ENCODE results near the gene AURKAIP1.
A peak's percentile ranks its signal among the peaks of the same experiment; 100 is the strongest.

Gene AURKAIP1

GRCh38 chr1:1361233-1361981 lies 13.6 kb downstream of the AURKAIP1 start:
- DNase-seq (ENCODE audit: low spot score), result no peak

DNA sequence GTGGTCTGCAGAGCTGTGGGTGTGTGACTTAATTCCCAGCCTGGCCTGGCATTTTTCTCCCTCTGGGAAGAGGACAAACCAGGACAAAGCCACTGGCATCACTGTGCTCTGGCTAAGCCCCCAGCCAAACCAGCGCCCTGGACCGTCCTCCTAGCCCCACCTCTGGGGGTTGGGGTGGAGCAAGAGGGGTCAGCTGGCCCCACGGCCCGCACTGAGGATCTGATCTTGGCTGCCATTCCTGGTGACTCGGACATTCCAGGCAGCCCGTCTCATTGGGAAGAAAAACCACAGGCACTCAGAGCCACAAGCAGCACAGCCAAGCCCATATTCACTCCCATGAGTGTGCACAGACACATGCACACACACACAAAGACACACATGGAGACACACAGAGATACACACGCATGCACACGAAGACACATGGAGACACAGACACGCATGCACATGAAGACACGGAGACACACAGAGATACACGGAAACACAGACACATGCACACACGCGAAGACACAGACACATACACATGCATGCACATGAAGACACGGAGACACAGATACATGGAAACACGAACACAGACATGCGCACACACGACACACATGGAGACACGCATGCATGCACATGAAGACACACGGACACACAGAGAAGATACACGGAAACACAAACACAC lies 14.4 kb downstream of the AURKAIP1 start:
- DNase-seq (ENCODE audit: low spot score), result no peak

- DNase-seq (ENCODE audit: low spot score), result no peak
These were observed 15.1 kb downstream of the AURKAIP1 start for GRCh38 chr1:1359664-1360468.

DNA sequence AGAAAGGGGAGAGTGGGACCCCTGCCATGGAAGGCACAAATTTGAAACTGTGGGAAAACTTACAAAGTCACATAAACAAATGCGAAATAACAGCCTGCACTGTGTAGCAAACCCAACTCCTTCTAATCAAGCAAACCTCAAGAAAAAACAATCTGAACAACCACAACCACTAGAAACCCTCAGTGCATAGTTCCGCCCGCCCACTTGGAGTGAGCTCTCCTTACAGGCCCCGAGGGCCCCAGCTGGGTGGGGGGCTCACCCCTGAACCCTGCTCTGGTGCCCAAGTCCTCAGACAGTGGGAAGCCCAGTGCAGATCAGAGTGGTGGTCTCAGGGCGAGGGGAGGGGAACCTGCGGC lies 15.7 kb downstream of the AURKAIP1 start:
- DNase-seq (ENCODE audit: low spot score), result no peak

DNA sequence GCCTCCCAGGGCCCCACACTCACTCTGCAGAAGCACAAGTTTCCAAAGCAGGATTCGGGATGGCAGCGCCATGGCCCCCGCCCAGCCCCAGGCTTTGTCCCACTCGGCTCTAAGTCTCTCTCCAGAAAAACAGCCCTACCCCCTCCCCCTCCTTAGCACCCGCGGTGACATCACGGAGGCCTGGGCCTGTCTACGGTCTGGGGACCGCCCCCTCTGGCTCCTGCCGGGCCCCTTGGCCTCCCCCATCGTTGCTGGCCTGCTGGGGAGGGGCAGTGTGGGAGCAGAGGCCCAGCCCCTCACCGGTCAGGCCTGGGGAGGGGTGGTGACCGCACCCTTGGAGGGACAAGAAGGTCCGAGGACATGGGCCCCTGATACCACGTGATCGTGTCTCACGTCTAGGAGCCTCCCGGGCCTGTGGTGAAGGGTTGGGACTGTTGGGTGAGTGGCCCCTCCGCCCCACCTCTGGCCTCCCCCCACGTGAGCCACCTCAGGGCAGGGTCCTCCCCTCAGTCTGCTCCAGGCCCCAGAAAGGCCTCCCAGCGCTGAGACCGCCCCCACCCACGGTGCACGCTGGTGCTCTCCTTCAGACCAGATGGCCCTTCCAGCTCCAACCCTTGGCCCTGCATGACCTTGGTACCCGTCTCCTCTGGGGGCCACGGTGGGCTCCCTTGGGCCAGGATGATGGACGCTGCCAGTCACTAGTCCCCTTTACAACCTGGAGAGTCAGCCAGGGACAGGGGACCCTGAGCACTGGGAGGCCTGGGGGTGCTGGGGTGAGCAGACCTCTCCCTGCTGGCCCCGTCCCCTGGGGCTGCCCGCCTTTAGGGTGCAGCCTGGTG lies 16.4 kb downstream of the AURKAIP1 start, which contains the start of gene MXRA8:
Gene MXRA8, minus strand, starts transcription at position 123 of the 839 bp plus-strand sequence. Its CDS starts 51 bp downstream, at position 72.
- DNase-seq (ENCODE audit: low spot score), result no peak

DNA sequence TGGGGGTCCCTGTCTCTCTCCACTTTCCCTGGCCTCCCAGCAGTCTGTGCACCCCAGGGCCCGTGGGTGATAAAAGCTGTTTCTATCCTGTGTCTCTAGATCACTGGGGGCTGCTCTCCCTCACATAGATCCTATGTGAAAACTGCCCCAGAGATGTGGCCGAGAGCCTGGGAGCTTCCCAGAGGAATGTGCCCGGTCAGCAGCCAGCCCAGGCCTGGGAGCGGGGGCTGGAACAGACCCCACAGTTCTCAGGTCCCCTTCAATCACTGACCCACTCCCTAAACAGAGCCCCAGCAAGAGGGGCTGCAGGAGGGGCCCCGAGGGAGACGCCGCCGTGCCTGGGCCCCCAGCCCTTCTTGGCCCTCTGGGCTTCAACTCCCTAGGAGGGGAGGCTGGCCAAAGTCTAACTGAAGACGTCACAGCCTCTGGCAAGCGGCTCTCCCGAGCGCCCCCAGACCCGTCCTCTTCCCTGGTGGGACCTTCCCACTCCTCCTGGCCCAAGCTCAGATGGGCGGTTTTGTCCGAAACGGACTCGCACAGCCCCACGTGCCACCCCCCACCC lies 17.1 kb downstream of the AURKAIP1 start:
- no peak for DNase-seq (ENCODE audit: low spot score)

GRCh38 chr1:1356796-1357401 lies 18.1 kb downstream of the AURKAIP1 start:
- no peak for DNase-seq (ENCODE audit: low spot score)

DNA sequence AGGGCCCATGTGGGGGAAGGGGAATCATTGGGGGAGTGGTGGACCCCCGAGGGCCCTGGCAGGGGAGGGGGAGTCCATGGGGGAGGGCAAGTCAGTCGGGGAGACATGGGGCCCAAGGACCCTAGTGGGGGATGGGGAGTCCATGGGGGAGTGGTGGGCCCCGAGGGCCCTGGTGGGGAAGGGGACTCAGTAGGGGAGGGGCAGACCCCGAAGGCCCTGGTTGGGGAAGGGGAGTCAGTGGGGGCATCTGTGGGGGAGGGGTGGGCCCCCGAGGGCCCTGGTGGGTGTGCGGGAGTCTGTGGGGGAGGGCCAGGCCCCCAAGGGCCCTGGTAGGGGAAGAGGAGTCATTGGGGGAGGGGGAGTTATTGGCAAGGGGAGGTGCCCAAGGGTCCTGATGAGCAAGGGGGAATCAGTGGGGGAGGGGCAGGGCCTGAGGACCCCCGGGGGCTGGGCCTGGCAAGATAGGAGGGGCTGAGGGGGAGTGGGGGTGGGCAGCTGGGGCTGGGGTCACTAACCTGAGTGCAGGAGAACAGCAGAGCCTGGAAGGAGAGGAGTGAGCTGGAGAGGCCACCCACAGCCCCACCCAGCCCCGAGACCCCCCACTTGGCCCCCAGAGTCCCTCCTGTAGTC lies 18.7 kb downstream of the AURKAIP1 start:
- no peak for DNase-seq (ENCODE audit: low spot score)

- DNase-seq (ENCODE audit: low spot score), result no peak
These were observed 19.6 kb downstream of the AURKAIP1 start for GRCh38 chr1:1355416-1355815.

GRCh38 chr1:1354271-1355247 lies 20.4 kb downstream of the AURKAIP1 start:
- DNase-seq (ENCODE audit: low spot score), result no peak

DNA sequence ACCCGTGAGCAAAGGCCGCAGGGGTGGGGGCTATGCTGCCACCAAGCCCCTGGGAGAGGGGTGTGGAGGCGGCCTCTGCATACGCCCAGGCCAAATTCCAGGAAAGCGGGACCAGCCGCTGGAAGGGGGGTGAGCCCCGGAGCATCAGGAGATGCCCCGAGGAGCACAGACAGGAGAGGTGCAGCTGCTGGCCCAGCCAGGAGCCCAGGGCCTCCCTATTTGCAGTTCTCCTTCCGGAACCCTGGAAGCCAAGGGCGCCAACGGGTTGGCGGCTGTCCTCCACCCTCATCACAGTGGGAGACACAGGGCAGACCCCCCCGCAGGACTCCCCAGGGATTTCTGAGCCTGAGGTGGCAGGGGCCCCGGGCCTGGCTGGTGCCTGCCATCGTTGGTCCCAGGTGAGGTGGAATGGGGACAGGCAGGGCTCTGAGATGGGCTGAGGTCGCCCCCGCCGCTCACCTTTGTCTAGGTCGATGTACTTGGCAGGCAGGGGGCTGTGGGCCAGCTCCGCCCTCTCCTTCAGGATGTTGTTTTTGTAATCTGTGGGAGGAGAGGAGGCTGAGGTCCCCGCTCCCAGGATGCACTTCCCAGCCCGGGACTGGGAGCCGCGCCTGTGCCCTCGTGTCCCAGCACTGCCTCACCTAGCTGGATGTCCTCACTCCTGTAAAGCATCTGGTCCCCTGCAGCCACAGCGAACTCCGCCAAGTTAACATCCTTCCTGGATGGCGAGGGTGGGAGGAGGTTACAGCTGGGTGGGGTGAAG lies 21.4 kb downstream of the AURKAIP1 start:
- DNase-seq (ENCODE audit: low spot score), result no peak

DNA sequence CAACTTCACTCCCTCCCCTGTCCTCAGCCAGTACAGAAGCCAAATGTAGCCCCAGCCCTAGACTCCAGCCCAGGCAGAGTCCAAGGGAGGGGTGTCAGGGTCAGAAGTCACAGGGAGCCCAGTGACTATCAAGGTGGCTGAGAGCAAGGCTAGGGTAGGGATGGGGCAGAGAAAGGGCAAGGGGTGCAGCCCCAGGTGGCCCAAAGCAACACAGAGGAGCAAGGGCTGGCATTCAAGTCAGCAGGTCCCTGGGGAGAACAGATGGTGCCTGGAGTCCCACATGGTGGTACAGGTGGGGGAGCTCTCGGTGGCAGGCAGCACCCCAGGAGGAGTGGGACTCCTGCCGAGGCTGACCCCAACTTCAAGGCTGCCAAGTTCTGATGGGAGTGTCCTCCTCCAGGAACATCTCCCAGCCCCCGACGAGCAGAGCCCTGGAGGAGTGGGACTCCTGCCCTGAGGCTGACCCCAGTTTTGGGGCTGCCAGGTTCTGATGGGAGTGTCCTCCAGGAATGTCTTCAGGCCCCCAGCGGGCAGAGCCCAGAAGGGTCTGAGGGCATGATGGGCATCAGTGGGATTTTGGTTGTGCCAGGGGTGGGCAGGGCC lies 22.1 kb downstream of the AURKAIP1 start:
- DNase-seq (ENCODE audit: low spot score), result no peak

- DNase-seq (ENCODE audit: low spot score), result no peak
These were observed 23.2 kb downstream of the AURKAIP1 start for GRCh38 chr1:1351511-1352427.

DNA sequence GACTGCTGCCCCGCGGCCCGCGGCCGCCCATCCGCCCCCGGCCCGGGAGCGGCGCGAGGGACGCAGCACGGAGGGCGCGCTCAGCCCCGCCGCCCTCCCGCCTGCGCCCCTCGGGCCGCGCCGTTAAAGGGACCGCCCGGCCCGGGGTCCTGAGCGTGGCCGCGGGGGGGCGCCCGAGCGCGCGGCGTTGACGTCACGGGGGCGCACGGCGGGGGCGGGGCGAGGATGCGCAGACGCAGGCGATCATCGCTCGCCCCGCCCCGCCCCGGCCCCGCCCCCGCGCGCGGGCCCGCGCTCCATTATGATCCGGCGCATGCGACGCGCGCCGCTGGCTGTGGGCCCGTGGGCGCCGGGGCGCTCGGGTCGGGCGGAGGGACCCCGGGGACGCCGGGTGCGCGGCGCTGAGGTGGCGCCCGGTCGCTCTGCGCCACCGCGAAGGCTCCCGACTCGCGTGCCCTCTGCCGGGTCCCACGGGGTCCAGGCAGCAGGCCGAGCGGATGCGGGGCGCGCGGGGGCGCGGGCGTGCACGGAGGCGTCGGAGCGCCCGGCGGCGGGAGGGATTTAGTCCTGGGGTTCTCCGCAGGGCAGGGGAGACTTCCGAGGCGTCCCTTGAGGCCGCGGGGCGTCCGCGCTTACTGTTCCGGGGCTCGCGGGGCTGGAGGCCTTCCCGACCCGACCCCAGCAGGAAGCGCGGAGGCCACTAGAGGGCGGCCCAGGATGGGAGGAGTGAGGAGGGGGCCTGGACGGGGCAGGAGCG lies 25.6 kb downstream of the AURKAIP1 start, which contains the start of gene DVL1:
Gene DVL1, minus strand, starts transcription at position 163 of the 757 bp plus-strand sequence. CDS start 353 bp downstream, outside the sequence.
- peak; percentile 42 for DNase-seq (ENCODE audit: low spot score)

GRCh38 chr1:1348420-1349255 lies 26.4 kb downstream of the AURKAIP1 start:
- DNase-seq (ENCODE audit: low spot score), result no peak
